ENCODE measurements around the gene PAM16.

Gene PAM16

DNA sequence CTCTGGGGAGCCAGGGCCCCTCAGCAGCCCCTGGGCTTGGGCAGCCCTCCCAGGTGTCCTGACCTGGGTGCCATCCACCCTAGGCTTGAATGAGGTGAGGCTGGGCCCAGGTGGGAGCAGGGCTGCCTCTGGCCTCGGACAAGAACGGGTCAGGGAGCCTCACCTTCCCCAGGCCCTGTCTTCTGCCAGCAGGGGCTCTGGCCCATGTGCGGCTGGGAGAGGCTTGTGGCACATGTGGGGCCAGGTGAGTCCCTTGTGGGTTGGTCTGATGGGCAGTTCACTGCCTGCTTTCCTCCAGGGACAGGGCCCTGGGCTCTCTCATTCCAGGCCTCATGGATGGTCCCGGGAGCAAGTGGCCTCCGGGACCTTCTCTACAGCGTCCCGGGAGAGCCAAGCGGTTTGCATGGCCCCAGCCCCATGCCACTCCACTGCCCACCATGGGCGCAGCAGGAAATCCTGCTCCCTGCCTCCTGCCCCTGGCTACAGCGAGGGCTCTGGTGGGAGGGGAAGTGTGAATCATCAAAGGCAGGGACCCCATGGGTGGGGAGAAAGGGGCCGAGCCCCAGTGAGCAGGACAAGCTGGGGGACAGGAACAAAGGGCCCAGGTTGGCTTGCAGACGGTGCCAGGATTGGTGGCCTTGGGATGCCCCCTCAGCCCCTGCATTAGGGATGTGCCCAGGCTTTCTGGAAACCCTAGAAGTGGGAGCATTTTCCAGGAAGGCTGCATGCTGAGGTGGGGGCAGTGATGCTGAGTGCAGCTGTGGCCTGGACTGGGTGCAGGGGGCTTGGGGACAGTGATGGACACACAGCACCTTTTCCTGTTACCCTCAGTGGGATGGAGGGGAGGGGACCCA lies 32.7 kb upstream of the PAM16 start:
- no peak for DNase-seq

DNA sequence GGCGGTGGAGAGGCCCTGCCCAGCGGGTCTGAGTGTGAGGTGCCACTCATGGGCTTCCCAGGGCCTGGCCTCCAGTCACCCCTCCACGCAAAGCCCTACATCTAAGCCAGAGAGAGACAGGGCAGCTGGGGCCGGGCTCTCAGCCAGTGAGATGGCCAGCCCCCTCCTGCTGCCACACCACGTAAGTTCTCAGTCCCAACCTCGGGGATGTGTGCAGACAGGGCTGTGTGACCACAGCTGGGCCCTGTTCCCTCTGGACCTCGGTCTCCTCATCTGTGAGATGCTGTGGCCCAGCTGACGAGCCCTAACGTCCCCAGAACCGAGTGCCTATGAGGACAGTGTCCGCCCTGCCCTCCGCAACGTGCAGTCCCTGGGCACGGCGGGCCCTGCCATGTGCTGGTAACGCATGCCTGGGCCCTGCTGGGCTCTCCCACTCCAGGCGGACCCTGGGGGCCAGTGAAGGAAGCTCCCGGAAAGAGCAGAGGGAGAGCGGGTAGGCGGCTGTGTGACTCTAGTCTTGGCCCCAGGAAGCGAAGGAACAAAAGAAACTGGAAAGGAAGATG lies 31.8 kb upstream of the PAM16 start:
- DNase-seq = no peak

DNA sequence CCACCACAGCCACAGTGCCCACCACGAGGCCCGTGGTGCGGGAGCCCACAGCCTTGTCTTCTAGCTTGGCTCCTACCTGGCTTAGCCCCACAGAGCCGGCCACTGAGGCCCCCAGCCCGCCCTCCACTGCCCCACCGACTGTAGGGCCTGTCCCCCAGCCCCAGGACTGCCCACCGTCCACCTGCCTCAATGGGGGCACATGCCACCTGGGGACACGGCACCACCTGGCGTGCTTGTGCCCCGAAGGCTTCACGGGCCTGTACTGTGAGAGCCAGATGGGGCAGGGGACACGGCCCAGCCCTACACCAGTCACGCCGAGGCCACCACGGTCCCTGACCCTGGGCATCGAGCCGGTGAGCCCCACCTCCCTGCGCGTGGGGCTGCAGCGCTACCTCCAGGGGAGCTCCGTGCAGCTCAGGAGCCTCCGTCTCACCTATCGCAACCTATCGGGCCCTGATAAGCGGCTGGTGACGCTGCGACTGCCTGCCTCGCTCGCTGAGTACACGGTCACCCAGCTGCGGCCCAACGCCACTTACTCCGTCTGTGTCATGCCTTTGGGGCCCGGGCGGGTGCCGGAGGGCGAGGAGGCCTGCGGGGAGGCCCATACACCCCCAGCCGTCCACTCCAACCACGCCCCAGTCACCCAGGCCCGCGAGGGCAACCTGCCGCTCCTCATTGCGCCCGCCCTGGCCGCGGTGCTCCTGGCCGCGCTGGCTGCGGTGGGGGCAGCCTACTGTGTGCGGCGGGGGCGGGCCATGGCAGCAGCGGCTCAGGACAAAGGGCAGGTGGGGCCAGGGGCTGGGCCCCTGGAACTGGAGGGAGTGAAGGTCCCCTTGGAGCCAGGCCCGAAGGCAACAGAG lies 31.0 kb upstream of the PAM16 start:
- no peak for DNase-seq

DNA sequence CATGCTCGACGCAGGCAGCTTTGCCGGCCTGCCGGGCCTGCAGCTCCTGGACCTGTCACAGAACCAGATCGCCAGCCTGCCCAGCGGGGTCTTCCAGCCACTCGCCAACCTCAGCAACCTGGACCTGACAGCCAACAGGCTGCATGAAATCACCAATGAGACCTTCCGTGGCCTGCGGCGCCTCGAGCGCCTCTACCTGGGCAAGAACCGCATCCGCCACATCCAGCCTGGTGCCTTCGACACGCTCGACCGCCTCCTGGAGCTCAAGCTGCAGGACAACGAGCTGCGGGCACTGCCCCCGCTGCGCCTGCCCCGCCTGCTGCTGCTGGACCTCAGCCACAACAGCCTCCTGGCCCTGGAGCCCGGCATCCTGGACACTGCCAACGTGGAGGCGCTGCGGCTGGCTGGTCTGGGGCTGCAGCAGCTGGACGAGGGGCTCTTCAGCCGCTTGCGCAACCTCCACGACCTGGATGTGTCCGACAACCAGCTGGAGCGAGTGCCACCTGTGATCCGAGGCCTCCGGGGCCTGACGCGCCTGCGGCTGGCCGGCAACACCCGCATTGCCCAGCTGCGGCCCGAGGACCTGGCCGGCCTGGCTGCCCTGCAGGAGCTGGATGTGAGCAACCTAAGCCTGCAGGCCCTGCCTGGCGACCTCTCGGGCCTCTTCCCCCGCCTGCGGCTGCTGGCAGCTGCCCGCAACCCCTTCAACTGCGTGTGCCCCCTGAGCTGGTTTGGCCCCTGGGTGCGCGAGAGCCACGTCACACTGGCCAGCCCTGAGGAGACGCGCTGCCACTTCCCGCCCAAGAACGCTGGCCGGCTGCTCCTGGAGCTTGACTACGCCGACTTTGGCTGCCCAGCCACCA lies 30.2 kb upstream of the PAM16 start:
- no peak for DNase-seq

DNA sequence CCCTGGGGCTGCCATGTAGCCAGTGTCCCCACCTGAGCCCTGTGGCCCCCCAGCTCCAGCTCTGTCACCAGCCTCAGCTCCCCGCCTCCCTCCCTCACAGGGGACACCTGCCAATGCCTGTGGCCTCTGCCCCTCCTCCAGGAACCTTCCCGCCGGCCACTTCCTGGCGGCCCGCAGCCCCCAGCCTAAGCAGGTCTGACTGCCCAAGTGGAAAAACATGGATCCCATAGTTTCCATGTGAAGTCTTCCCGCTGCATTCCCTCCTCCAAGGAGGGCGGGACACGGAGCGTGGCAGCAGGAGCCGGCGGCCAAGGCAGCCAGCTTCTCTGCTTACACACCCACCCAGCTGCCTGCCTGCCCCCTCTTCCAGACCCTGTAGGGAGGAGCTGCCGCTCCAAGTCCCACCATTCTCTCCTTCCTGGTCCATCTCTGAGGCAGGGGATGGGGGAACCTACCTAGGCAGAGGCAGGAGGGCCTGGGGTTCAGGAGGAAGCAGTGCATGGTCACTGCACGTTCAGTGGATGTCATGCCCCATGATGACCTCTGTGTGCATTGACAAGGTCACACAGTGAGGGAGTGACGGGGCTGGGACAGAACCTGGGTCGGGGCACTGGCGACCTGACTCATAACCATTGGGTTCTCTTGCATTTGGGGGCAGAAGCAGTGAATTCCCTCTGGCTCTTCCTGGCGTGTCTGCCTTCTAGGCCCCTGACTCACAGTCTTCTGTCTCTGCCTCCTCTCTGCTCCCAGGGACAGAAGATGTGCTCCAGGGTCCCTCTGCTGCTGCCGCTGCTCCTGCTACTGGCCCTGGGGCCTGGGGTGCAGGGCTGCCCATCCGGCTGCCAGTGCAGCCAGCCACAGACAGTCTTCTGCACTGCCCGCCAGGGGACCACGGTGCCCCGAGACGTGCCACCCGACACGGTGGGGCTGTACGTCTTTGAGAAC lies 29.3 kb upstream of the PAM16 start:
- no peak for DNase-seq

DNA sequence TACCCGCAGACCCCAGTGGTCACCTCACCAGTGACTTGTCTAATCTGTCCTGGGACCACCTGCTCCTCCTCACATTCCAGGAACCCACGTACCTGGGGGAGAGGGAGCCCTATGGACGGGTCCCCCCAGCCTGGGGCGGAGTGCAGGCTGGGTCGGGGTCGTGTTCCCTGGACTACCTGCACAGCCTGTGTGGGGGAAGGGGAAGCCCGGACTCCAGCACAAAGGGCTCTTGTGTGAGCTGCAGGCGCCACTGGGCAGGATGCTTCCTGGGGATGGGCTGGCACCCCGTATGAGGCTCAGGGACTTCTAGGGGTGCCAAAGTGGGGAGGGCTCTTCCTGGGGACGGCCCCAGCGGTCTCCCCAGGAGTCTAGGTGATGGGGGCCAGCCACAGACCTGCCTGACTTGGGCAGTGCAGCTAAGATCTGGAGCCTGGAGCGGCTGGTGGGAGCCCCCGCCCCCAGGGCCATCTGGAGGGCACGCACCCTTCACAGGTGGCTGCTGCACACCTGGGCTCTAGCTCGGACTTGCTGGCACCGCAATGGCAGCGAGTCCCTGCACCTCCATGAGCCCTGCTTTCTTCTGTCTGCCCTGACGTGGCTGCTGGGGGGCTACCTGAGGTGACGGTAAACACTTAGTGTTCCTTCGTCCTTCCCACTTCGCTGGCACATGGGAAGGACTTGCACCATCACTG lies 28.0 kb upstream of the PAM16 start:
- no peak for DNase-seq

DNA sequence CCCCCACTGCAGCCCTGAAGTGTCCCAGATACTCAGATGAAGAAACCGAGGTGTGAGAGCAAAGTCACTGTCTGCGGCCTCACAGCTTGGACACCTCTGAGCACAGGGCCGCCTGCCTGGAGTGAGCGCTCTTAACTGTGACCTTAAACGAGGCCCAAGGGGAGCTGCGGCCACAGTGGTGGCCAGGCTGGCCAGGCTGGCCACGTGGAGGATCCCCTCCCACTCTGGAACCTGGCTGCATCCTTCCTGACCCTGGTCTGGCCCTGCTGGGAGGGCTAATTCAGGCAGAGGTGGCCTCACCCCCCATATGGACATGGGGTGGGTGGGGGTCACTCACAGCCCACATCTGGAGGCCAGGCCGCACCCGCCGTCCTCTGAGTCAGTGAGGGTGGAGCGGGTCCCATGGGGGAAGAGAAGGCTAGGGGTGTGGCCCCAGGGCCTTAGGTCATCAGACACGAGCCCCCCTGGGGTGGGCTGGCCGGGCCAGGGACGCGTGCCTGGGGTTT lies 27.1 kb upstream of the PAM16 start:
- peak; percentile 40 for DNase-seq

DNA sequence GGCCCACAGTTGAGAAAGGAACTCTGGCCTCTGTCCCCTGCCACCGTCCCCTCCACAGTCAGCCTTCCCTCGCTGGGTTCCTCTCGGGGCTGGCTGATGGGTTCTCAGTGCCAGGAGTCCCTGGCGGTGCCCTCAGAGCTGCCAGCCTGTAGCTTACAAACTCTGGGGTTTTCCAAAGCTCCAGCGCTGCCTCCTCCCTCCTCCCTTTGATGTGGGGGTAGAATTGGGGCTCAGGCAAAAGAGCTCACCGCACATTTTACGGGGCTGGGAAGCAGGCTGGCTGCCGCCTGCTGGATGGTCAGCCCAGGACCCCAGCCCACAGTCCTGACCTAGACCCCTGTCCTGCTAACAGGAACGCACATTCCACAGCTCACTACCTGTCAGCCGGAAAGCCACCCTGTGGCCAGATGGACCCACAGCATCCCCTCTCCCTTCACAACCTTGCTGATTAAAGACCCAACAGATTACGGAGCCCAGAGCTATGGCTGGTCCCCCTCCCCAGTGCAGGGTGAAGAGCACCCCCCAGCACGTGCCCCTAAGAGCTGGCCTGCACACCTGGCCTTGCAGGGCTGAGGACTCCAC lies 26.5 kb upstream of the PAM16 start:
- no peak for DNase-seq

DNA sequence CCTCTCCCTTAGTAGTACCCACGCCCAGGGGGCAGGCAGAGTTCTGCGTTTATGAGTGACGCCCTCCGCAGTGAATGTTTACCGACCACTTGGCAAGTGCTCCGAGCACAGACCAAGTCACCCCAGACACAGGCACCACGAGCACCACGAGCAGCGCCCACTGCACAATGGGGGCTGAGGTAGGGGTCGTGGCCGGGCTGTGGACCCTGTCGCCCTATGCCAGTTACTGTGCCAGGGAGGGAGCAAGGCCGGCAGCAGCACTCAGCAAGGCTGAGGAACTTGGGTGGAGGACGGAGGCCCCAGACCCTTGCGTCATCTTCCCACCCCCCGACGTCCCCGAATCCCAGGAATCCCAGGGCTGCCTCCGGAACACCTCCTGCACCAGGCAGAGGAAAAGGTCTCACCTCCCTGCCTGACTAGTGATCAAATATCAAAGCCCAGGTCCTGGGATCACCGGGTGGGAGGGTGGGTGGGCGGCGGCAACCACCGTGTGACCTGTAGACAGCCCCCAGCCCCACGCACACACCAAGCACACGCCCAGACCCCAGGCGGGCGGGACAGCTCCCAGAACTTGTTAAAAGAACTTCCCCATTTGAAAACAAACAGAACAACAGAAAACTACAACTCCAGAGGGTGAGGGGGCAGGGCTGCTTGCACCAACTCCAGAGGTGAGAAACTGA lies 25.9 kb upstream of the PAM16 start:
- no peak for DNase-seq

DNA sequence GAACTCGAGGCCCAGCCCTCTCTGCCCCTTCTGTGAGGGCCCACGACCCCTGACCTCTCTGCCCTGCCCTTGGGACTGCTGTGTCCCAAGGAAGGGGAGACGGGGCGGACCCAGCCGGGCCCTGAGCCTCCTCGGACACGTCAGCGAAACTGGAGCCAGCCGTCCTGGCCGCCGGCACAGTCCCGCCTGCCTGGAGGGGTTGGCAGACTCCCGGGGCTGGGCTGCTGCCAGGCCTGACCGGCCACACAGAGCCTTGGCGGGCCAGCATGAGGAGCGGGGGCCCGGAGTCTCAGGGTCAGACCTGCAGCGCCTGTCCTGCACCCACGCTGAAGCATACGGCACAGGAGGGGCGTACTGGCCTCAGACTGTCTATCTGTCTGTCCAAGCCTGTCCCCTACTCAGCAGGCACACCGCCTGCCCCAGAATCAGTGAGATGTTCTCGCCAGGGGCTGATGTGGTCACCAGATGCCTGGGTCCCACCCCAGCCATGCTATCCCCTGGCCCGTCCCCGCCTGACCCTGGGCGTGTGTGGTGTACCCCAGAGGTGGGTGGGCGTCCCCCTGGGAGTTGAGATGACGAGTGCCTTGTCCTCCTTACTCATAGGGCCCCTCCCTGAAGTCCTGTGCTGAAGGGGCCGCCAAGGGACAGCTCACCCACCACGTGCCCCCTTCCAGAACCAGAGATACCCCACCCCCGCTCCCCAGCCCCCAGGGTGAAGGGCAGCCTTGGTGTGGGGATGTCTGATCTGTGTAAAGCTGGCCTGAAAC lies 25.2 kb upstream of the PAM16 start:
- DNase-seq = peak; percentile 74

DNA sequence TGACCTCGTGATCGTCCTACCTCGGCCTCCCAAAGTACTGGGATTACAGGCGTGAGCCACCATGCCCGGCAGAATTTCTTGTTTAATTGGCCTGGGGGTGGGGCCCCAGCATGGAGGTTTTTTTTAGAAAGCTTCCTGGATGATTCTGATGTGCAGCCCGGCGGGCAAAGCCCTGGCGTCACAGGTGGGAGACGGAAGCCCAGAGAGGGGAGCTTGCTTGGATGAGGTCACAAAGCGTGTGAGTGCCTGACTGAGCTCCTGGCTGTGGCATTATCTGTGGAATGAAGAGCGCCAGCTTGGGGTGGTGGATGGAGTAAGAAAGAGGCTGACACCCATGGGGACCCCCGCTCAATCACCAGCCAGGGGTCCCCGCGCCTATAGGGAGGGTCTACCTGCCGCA lies 24.6 kb upstream of the PAM16 start:
- DNase-seq = no peak

DNA sequence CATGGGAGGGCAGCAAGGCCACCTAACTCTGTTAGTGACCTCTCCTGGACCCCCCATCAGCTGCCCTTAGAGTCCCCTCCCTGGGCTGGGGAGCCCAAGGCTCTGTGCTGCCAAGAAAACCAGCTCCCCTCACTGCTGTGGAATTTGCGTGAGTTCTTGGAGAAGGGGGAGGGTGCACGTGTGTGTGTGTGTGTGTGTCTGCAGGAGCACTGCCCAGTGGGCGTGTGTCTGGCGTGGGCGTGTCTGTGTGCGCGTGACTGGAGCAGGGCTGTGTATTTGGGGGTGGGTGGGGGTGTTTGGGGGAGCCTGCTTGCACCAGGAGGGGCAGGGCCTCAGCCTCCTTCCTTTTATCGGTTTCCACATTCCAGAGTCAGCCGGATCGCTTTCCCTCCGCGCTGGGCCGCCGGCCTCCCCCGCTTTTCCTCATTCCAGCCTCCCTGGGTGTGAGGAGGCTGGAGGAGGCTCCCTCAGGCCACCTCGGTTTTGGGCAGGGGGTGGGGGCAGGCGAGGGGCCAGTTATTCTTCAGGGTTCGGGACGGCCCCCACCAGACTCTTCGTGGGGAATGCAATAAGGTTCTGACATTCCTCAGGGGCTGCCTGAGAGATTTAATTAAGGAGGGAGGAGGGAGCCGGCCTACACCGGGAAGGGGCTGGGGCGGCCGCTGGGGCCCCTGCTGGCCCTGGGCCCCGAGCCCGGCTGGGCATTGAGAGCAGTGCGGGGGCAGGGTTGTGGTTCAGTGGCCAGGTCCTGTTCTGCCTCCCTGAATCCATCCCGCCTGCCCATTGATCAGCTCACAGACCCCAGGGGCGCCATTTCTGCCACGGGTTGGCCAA lies 23.0 kb upstream of the PAM16 start:
- DNase-seq = peak; percentile 98

DNA sequence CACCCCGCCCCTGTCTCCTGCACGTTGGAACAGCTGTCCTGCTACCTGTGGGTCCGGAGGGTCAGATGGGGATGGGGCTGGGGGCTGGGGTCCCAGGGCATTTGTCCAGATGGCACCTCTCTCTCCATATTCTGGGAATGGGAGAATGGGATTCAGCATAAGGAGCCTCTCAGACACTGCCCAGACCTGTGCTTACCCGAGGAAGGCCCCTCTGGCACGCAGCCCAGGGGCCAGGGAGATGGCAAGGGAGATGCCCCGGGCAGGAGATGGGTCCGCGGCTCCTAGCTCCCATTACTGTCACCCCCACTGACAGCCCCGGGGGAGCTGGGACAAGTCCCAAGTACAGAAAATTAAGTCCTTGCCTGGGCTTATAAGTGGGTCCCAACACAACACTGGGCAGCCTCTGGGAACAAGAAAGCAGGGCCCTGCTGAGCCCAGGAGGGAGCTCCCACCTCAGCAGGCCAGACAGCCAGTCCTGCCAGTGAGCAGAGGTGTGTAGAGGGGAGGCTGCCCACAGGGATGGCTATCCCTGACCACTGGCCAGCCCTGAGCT lies 22.3 kb upstream of the PAM16 start:
- no peak for DNase-seq

DNA sequence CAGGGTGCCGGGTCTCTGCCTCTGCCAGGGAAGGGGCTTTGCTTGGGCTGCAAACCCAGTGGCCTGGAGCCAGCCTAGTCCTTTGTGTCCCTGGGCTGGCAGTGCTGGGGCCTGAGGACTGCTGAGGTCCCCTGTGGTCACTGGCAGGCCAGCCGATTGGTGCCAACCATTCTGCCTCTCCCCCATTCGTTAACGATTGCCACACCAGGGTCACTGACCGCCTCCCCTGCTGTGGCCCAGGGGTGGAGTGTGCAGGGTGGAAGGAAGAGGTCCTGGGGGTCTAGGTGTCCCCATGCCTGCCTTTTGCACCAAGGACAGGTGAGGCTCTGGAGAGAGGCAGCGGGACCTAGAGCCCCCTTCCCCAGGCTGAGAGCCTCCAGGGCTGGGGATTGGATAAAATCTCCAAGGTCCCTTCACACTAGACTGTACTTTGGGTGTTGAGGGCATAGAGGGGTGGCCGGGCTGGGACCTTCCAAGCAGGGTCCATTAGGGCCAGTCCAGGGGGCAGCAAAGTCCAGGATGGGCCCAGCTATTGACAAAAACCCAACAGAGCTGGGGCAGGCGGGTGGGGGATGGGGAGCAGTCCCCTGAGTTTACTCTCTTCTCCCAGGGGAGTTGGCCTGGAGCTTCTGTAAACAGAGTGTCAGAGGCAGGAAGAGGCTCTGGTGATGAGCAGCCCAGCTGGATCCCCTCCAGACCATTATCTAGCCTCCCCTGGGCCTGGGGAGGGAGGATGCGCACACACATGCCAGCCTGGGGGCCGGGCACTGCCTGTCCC lies 21.6 kb upstream of the PAM16 start:
- DNase-seq = peak; percentile 73

DNA sequence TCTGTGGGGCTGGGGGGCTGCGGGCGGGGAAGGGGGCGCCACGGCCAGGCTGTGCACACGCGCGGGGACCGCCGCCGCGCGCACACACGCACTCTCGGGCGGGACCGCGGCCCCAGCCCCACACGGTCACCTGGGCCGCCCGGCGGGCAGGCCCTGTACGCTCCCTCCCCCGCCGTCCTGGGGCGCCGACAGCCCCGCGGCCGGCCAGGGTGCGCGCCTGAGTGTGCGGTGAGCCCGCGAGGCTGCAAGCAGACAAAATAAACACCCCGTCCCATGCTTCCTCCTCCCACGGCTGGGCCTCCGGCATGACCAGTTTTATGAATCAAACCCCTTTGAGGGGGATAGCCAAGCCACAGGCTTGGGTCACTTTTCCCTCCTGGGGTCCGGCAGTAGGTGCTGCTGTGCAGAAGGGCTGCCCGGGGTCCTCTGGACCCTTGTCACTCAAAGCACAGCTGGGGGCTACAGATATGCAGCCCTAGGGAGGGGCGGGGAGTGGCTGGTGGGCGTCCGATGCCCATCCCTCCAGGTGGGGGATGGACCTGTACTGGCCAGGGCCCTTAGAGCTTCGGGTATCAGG lies 21.0 kb upstream of the PAM16 start:
- no peak for DNase-seq

DNA sequence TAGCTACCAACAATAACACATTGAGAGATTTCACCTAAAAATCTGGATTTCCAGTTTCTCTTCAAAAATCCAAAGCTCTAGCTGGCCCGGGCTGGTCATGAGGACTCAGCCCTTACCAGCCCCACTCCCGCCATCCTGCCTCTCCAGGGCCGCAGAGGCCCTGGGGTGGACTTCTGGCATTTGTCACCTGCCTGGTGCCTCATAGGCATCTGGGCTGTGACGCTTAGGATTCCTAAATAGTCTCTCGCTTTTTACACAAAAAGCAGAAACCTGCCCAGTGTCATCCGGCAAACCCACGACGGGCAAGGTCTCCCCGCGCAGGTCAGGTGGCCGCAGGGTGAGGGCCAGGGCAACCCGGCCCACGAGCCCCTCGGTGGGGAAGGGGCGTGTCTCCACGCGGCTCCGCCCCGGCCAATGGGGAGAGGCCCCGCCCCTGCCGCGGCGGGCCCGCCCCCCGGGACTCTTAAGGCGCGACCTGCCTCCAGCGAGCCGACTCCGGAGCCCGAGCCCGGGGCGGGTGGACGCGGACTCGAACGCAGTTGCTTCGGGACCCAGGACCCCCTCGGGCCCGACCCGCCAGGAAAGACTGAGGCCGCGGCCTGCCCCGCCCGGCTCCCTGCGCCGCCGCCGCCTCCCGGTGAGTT lies 20.4 kb upstream of the PAM16 start, which contains the start of gene VASN:
TSS of gene VASN (plus strand) at position 492 of the 644 bp plus-strand sequence. CDS start 9,030 bp downstream, outside the sequence.
- DNase-seq = peak; percentile 78

All from fibroblast of upper back skin (primary cell).